CD4-positive, alpha-beta T cell treated with Interleukin-4 for 4 hours (primary cell): Measurements from ENCODE around the gene REEP1.
"Not testable (repeated sequence)": the region's sequence is repeated elsewhere in the genome, so short reads cannot be mapped to it uniquely, and the experiment has no call there.

Experiments
- DNase-seq: peaks from one replicate; pipeline ENCODE4 v3.0.0-alpha.2; 2020

The REEP1 gene

DNA sequence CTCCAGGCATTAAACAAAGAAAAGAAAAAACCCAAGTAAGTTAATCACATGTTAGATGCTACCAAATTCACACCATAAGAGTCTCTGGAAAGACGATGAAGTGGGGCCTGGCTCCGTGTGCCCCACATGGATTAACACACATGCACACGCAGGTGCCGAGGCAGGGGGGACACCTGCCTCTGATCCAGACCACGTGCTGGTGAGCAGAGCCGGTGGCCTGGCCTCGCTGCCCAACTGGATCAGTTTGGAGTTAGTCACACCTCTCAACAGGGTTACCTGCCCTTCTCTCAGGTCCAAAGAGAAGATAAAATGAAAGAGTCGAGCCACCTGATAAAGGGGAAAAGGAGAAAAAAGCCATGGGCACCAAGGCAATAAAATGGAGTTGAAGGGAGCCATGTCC is 97.7 kb downstream of the REEP1 start:
- DNase-seq, result no peak

GRCh38 chr2:86239326-86239725 is 98.1 kb downstream of the REEP1 start:
- no peak for DNase-seq

GRCh38 chr2:86238354-86238753 is 99.1 kb downstream of the REEP1 start:
- peak; percentile 29 for DNase-seq

DNA sequence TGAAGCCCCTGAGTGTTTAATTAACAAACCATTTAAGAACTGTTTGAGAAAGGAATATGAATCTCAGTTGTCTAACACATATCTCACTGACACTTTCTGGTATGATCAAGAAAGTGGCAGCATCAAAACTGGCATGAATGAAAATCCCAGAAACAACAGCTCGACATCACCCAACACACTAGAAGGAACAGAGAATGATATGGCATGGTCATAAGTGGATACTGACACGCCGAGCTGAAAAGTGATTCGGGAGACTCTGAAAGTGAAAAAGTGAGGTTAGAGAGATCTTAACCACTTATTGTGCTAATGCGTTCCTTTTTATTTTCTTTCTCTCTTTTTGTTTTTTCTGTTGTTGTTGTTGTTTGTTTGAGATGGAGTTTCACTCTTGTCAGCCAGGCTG is 100.3 kb downstream of the REEP1 start:
- DNase-seq, result no peak

GRCh38 chr2:86235196-86235980 is 102.0 kb downstream of the REEP1 start:
- no peak for DNase-seq

DNA sequence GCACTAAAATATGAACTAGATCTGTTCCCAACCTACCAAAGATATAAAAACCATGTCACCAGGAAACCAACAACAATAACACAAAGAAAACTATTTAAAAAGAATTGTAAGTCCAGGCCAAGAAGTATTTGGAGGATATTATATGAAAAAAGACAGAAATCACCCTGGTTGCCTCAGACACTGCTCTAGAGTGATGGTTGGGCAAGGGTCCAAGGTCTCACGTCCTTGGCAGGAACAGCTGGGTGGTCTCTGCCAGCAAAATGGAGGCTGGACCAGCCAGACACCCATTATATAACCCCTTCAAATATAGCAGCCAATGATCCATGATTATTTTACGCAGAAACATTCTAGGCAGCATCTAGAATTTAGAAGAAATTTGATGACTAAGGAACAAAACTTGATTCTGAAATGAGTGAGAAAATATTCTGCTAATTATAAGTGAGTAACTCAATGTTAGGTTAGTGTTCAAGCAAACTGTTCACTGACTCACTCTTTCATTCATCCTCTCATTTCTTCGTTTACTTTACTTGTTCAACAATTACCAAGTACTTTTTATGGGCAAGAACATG is 102.8 kb downstream of the REEP1 start:
- no peak for DNase-seq

DNA sequence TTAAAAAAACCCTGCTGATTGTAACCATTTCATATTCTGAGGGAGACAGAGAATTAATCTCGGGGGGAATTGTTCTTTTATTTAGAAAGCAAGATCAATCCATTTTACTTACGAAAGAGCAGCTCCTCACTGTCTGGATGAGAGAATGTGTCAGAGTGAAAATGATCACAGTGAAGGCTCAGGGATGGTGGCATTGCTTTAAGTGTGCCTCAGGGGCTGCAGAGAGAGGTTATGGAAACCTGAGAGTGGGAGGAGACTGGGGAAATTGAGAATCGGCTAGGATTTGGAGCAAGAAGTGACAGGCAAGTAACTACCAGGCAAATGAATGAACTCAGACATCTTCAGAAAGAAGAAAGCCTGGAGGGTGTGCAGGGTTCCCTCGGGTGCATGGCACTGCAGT is 104.0 kb downstream of the REEP1 start:
- DNase-seq, result no peak

DNA sequence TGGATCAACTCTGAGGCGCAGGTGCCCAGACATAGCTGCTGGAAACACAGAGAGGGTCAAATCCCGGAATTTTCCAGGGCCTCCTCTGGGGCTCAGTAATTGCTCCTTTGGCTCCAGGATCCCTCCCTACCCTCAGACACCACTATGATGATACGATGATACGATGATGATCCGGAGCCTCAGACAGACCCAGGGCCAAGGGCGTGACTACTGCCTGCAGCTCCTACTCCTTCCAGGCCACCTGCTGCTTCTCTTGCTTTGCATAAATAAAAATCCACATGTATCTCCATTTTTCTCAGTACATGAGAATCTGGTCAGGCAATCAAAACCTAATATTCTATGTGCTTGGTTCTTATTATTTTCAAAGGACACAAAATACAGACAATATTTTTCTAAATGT is 104.5 kb downstream of the REEP1 start:
- DNase-seq, result no peak

- DNase-seq, result no peak
Measured at GRCh38 chr2:86232373-86232784, 105.0 kb downstream of the REEP1 start.

GRCh38 chr2:86231680-86232372 is 105.6 kb downstream of the REEP1 start:
- DNase-seq, result no peak

DNA sequence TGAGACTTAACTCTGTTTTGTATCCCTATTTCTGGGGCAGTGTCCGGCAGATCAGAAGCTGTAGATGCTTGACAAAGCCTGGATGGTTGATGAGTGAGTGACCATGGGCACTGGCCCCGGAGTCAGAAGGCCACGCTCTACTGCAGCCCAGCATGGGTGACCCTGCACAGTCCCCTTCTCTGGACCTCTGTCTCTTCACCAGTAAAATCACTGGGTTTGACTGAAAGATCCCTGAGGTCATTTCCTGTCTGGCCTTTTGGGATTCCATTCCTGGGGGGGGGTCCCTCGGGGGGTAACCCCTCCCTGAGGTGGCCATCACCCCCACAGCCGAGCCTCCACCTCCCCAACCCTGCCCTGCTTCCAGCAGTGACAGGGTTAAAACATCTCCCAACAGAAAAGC is 106.5 kb downstream of the REEP1 start:
- no peak for DNase-seq

DNA sequence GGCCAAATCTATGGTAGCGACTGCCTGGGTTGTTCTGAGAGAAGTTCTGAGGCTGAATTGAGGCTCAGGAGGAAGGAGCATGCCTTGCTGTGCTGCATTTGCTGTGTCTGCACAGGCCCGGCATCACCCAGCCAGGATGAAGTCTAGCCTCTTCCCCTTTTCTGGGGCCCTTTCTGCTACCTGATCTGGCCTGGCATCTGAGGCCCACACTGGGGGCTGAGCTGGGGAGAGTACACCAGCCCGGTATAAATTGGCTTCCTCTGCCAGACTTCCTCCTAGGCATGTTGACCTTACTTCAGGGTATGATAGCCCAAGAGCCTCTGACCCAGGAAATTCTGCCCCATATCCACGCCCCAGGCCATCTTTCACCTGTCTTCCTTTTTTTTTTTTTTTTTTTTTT is 108.2 kb downstream of the REEP1 start:
- no peak for DNase-seq

DNA sequence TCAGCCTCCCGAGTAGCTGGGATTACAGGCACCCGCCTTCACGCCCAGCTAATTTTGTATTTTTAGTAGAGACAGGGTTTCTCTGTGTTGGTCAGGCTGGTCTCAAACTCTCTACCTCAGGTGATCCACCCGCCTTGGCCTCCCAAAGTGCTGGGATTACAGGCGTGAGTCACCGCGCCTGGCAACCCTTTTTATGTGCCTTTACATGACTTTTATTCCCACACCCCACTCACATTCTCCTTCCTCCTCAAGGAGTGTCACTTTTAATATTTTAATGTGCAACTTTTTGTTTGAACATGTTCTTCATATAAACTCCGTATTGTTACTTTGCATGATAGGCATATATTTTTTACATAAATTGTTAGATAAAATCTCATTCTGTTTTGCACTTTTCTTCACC is 108.9 kb downstream of the REEP1 start:
- not testable (repeated sequence) for DNase-seq

DNA sequence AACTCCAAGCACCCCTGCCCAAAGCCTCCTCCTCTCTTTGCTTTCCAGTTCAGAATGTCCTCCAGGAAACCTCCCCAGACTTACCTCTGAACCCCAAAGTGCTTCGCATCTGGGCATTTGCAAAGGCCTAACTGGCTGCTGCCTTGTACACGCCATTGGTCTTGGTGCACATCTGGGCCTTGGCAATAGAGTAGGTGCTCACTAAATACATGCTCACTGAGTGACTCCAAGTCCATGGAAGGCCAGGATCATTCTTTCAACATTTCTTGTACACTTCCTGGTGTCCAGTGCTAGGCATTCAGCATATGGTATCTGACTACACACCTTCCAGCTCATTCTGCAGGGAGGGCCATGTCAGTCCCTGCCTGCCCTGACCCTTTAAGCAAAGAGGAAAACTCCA is 109.7 kb downstream of the REEP1 start:
- DNase-seq, result no peak

GRCh38 chr2:86226636-86227520 is 110.5 kb downstream of the REEP1 start:
- no peak for DNase-seq

GRCh38 chr2:86226070-86226469 is 111.4 kb downstream of the REEP1 start:
- DNase-seq, result no peak

GRCh38 chr2:86225581-86225980 is 111.8 kb downstream of the REEP1 start:
- DNase-seq, result peak; percentile 40

GRCh38 chr2:86224645-86225355 is 112.6 kb downstream of the REEP1 start:
- DNase-seq, result no peak

GRCh38 chr2:86223927-86224560 is 113.4 kb downstream of the REEP1 start:
- no peak for DNase-seq

DNA sequence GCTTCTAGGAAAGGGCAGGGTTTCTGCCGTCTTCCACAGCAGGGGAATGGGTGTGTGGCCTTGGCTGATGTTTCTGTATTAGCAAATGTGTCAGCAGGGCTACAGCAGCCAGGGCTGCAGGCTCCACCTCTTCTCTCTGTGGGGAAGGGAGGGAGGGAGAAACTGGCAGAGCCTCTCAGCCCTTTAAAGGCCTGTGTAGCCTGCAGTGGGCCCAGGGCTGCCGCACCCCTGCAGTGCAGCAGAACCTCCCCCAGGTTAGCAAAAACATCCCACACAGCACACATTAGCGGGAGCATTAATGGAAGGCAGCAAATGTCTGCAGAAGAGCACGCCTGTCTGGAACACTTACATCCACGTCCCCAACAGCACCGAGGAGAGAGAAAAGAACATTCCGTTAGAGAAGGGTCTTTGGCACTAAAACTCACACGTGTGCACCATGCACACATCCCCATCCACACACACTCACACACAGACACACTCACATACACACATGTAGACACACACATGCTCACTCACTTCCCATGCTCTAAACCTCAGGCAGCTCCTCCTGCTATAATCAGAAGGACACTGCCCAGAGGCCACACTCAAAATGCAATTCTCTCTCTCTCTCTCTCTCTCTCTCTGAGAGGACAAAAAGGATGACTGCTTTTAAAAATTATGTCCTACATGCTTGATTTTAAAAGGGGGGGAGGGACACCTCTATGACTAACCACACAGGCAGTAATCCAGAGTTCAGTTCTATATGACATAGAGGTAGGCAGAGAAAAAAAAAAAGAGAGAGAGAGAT is 114.1 kb downstream of the REEP1 start:
- no peak for DNase-seq

- DNase-seq, result peak; percentile 46
Measured at GRCh38 chr2:86221066-86221684, 116.3 kb downstream of the REEP1 start.
